Psoas muscle (tissue), 8 donors: ENCODE data around the gene REPIN1. TPM values are rescaled to one million over a fixed set of nuclear protein-coding genes. Genes with fewer than 3 reads are reported as not detected.

ENCODE experiments used
- ATAC-seq, 4 donors: fragments of 200-7000 bp; cut with Tn5 transposase; one replicate each; pipeline ENCODE4 v1.9.1; 2020; ENCODE audit warnings: moderate library complexity in 3 of 4, mild to moderate bottlenecking in 2 of 4
- DNase-seq, 2 donors: peaks; one replicate each; pipeline ENCODE4 v3.0.0-alpha.2; 2020
- H3K27ac ChIP-seq: fragments of 200-600 bp; one replicate; pipeline ENCODE4 v1.8.0; 2022
- H3K27me3 ChIP-seq, 3 donors: fragments of 200-600 bp in 1 of 3; one replicate each; pipeline versions ENCODE4 v1.6.1 to v1.8.0; 2013 to 2022; ENCODE audit warnings: low read length in 2 of 3, mild to moderate bottlenecking in 2 of 3, moderate library complexity in 1 of 3; ENCODE audit not compliant: insufficient read depth in 3 of 3
- H3K36me3 ChIP-seq, 2 donors: fragments of 200-600 bp in 1 of 2; one replicate each; pipeline versions ENCODE4 v1.6.1 to v1.8.0; 2013 to 2022; ENCODE audit warnings: low read depth in 1 of 2, mild to moderate bottlenecking in 1 of 2, moderate library complexity in 1 of 2; ENCODE audit not compliant: insufficient read depth in 1 of 2
- H3K4me1 ChIP-seq: fragments of 200-600 bp; one replicate; pipeline ENCODE4 v1.8.0; 2022
- H3K4me3 ChIP-seq: fragments of 200-600 bp; one replicate; pipeline ENCODE4 v1.8.0; 2022; ENCODE audit warnings: mild to moderate bottlenecking
- H3K9me3 ChIP-seq: fragments of 200-600 bp; one replicate; pipeline ENCODE4 v1.8.0; 2022
- CTCF ChIP-seq: fragments of 200-600 bp; IDR thresholded peaks from one replicate; pipeline ENCODE4 v1.8.0; 2022; ENCODE audit warnings: antibody characterized with exemption
- WGBS, 3 donors: extraction: QIAGEN DNeasy Blood & Tissue Kit; methylation state at CpG; one replicate each; pipeline versions ENCODE4 v1.1.6 to v1.1.7; 2013; 5-methylcytosine and 5-hydroxymethylcytosine counted together
- intact Hi-C, 2 donors: fragments of 100-400 bp; cut with DNase I; formaldehyde crosslinking; loops; one replicate each; pipeline versions ENCODE4 v1.11.0 to v1.14.2; 2022
- polyA plus RNA-seq, 3 donors: library from polyadenylated mRNA; stranded (reverse); fragments of 200-250 nt; gene quantifications; one replicate each; pipeline ENCODE4 v1.2.3, GENCODE V29; 2013
- total RNA-seq, 4 donors: library from RNA; stranded (reverse); fragmentation: NEBNext Ultra II Directional in 2 of 4; extraction: Animal tissue kit (Norgen Biotek cat#: 25700) in 2 of 4; gene quantifications; one replicate each; pipeline versions ENCODE4 v1.2.1 to v1.2.4, GENCODE V29; 2021 to 2023
- donor health status: healthy with polysubstance abuse.
- donor health status: DM: no; HTN: no; CAD: no; lungs with moderate emphysema.
- donor health status: Bipolar disorder and iron deficiency.
- donor health status: healthy.
- donor health status: DM: yes; HTN: yes; CAD: no.
- donor health status: DM: no; HTN: no; CAD: no.
- donor health status: DM: no; HTN: no; CAD: no.
- donor health status: DM: yes; HTN: yes; CAD: no.

The REPIN1 gene
- total and polyA plus RNA-seq, 7 donors = 80.2 to 212 (median 129) TPM

GRCh38 chr7:150335108-150335773 is 33.4 kb upstream of the REPIN1 start:
- H3K4me1 ChIP-seq = peaks cover 4% of the 10 kb centered on the region

GRCh38 chr7:150335774-150336112 is 32.9 kb upstream of the REPIN1 start:
- Histone ChIP-seq H3K9me3 (no peaks in the 10 kb centered on the region), H3K4me3 (no peak overlapping the region), H3K27ac (no peak overlapping the region), H3K27me3 (peaks cover 0 to 13% (median under 1%) of the 10 kb centered on the region in 3 donors), H3K36me3 (no peaks in the 10 kb centered on the region), H3K4me1 (peaks cover 6% of the 10 kb centered on the region)
- ATAC-seq (no peak), DNase-seq (no peak)
- 49 to 55% (median 55%) methylated on average over 6 of the region's 6 CpGs for WGBS, 3 donors
- TF ChIP-seq CTCF = no peak
- intact Hi-C loops = no loop called here

More at GRCh38 chr7:150335108-150335773, 33.4 kb upstream of the REPIN1 start:
- Histone ChIP-seq H3K36me3 (no peaks in the 10 kb centered on the region), H3K4me3 (no peak overlapping the region), H3K27ac (no peak overlapping the region), H3K9me3 (no peaks in the 10 kb centered on the region), H3K27me3 (peaks cover 0 to 8% (median 0%) of the 10 kb centered on the region in 3 donors)
- WGBS, 3 donors = 56 to 59% (median 57%) methylated on average over 7 of the region's 7 CpGs
- intact Hi-C loops = no loop called here
- no peak for TF ChIP-seq CTCF
- no peak for ATAC-seq
- DNase-seq = no peak

GRCh38 chr7:150336746-150337145 is 31.9 kb upstream of the REPIN1 start:
- ATAC-seq = no peak
- peaks cover 0 to 23% (median 6%) of the 10 kb centered on the region in 3 donors for H3K27me3 ChIP-seq
- TF ChIP-seq CTCF = no peak
- no peak overlapping the region for H3K27ac ChIP-seq
- no peak for DNase-seq
- no peaks in the 10 kb centered on the region for H3K9me3 ChIP-seq
- intact Hi-C loops = no loop called here
- 80 to 91% (median 87%) methylated on average over 14 of the region's 14 CpGs for WGBS, 3 donors
- peaks cover 6% of the 10 kb centered on the region for H3K4me1 ChIP-seq
- H3K4me3 ChIP-seq = no peak overlapping the region
- H3K36me3 ChIP-seq = no peaks in the 10 kb centered on the region

GRCh38 chr7:150337179-150337578 is 31.4 kb upstream of the REPIN1 start:
- Histone ChIP-seq H3K4me1 (peaks cover 6% of the 10 kb centered on the region), H3K27me3 (peaks cover 0 to 27% (median 9%) of the 10 kb centered on the region in 3 donors), H3K4me3 (no peak overlapping the region), H3K27ac (no peak overlapping the region), H3K9me3 (no peaks in the 10 kb centered on the region), H3K36me3 (no peaks in the 10 kb centered on the region)
- intact Hi-C loops = no loop called here
- no peak for TF ChIP-seq CTCF
- ATAC-seq (no peak), DNase-seq (peak in 1 of 2 donors; percentile 50)
- 72 to 85% (median 73%) methylated on average over 17 to 18 of the region's 18 CpGs for WGBS, 3 donors

GRCh38 chr7:150337659-150338081 is 31.0 kb upstream of the REPIN1 start:
- TF ChIP-seq CTCF = no peak
- ATAC-seq (no peak), DNase-seq (no peak)
- WGBS, 3 donors = 78 to 88% (median 83%) methylated on average over 6 of the region's 6 CpGs
- peaks cover 6% of the 10 kb centered on the region for H3K4me1 ChIP-seq
- no peaks in the 10 kb centered on the region for H3K9me3 ChIP-seq
- H3K27ac ChIP-seq = no peak overlapping the region
- intact Hi-C loops = no loop called here
- no peak overlapping the region for H3K4me3 ChIP-seq
- H3K36me3 ChIP-seq = no peaks in the 10 kb centered on the region
- H3K27me3 ChIP-seq = peaks cover 0 to 29% (median 10%) of the 10 kb centered on the region in 3 donors
